Spleen (tissue), 11 donors: Measurements from ENCODE around the gene PIF1. TPM values are rescaled to one million over a fixed set of nuclear protein-coding genes. Genes with fewer than 3 reads are reported as not detected.

Experiments
- DNase-seq: peaks from one replicate; pipeline ENCODE4 v3.0.0-alpha.2; 2020
- H3K27ac ChIP-seq, 8 donors: fragments of 200-600 bp; sonication (generic) in 7 of 8; 1 replicate in 4 of 8; 2 replicates in 4 of 8; pipeline versions ENCODE4 v1.5.0 to v1.8.0; 2016 to 2021; ENCODE audit warnings: inconsistent platforms in 4 of 8, mild to moderate bottlenecking in 4 of 8, moderate library complexity in 1 of 8
- H3K27me3 ChIP-seq, 7 donors: fragments of 200-600 bp; sonication (generic) in 6 of 7; replicated peaks in 1 of 7; 1 replicate in 4 of 7; 2 replicates in 3 of 7; pipeline versions ENCODE4 v1.5.0 to v1.8.0; 2016 to 2021; ENCODE audit warnings: inconsistent platforms in 3 of 7, mild to moderate bottlenecking in 1 of 7
- H3K36me3 ChIP-seq, 6 donors: fragments of 200-600 bp; sonication (generic) in 5 of 6; 1 replicate in 4 of 6; 2 replicates in 2 of 6; pipeline versions ENCODE4 v1.5.0 to v1.8.0; 2016 to 2021; ENCODE audit warnings: inconsistent platforms in 2 of 6
- H3K4me1 ChIP-seq, 6 donors: fragments of 200-600 bp; sonication (generic) in 5 of 6; 1 replicate in 3 of 6; 2 replicates in 3 of 6; pipeline versions ENCODE4 v1.5.0 to v1.8.0; 2016 to 2021; ENCODE audit warnings: inconsistent platforms in 3 of 6
- H3K4me3 ChIP-seq, 8 donors: fragments of 200-600 bp; sonication (generic) in 7 of 8; 1 replicate in 4 of 8; 2 replicates in 4 of 8; pipeline versions ENCODE4 v1.5.0 to v1.8.0; 2016 to 2021; ENCODE audit warnings: inconsistent platforms in 4 of 8, mild to moderate bottlenecking in 4 of 8, moderate library complexity in 2 of 8
- H3K9me3 ChIP-seq, 8 donors: fragments of 200-600 bp; sonication (generic) in 7 of 8; 1 replicate in 4 of 8; 2 replicates in 4 of 8; pipeline versions ENCODE4 v1.5.0 to v1.8.0; 2016 to 2021; ENCODE audit warnings: inconsistent platforms in 4 of 8
- POLR2A ChIP-seq, 3 donors: fragments of 450-650 bp; IDR thresholded peaks; one replicate each; pipeline ENCODE4 v1.5.1; 2017; ENCODE audit warnings: antibody characterized with exemption in 3 of 3, mild to moderate bottlenecking in 1 of 3
- POLR2AphosphoS5 ChIP-seq, 3 donors: sonication (generic); formaldehyde crosslinking; IDR thresholded peaks; one replicate each; pipeline ENCODE4 v1.5.1; 2017; ENCODE audit warnings: antibody characterized with exemption in 3 of 3
- WGBS, 5 donors: extraction: QIAGEN DNeasy Blood & Tissue Kit in 3 of 5; methylation state at CpG; one replicate each; pipeline versions ENCODE4 v1.1.5 to v1.1.7; 2013 to 2018; 5-methylcytosine and 5-hydroxymethylcytosine counted together
- intact Hi-C: fragments of 100-400 bp; cut with DNase I; formaldehyde crosslinking; loops from one replicate; pipeline ENCODE4 v1.15.0; 2023; ENCODE audit warnings: low total_unique reads
- polyA plus RNA-seq, 3 donors: library from polyadenylated mRNA; stranded (reverse); fragments of 200-250 nt; gene quantifications; one replicate each; pipeline ENCODE4 v1.2.1, GENCODE V29; 2013
- total RNA-seq, 7 donors: library from RNA; depleted of rRNA in 3 of 7; stranded (reverse); fragments of >200 nt in 3 of 7; fragmentation: NEBNext Ultra II Directional in 4 of 7; extraction: Animal tissue kit (Norgen Biotek cat#: 25700) in 4 of 7; gene quantifications; one replicate each; pipeline versions ENCODE4 v1.1.0 to v1.2.1, GENCODE V29; 2016 to 2021
- TF ChIP-seq, protein P1 (sequence below), 11 experiments: fragments of 200-600 bp in 7 of 11; fragments of 450-650 bp in 4 of 11; sonication (generic) in 4 of 11; IDR thresholded peaks in 8 of 11; conservative IDR thresholded peaks in 3 of 11; 1 replicate in 7 of 11; 2 replicates in 4 of 11; pipeline versions ENCODE4 v1.4.0 to v1.8.0; 2016 to 2021; ENCODE audit warnings: antibody characterized with exemption in 11 of 11, inconsistent platforms in 4 of 11, mild to moderate bottlenecking in 1 of 11
- donor health status: healthy with polysubstance abuse.
- donor health status: DM: no; HTN: no; CAD: no; lungs with moderate emphysema.
- donor health status: DM: no; HTN: no; CAD: no.
- donor health status: Bipolar disorder and iron deficiency.
- donor health status: healthy.
- donor health status: DM: no; HTN: no; CAD: no.
- donor health status: DM: yes; HTN: yes; CAD: no.

PIF1 gene
- total and polyA plus RNA-seq, 10 donors: 3.8 to 10.3 (median 6.8) TPM

DNA sequence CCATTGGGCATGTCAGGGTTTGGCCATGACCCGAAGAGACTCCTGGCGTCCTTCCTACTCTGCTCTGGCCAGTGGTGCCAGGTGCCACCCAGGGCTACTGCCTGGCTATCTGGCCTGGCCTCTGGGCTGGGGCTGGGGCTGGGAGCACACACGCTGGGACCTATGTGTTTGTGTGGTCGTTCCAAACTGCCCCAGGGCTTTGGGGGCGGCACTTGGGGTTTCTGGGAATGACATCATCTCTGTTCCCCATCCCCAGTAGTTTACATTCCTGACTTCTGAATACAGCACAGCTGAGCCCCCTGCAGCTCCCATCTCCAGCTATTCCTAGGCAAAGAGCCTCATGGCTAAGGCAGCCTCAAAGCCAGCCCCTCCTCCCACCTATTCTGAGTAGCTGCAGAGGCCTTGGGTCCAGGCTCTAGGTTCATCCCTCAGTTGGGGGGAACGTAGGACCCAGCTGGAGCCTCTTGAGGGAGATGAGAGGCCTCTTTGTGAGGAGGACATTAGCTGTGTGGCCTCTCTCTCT lies 40.6 kb upstream of the PIF1 start:
- Histone ChIP-seq H3K27me3 (no peaks in the 10 kb centered on the region), H3K27ac (peak overlapping the region; percentile 29 to 99 (median 80)), H3K4me3 (no peak overlapping the region), H3K4me1 (peaks cover 18 to 99% (median 80%) of the 10 kb centered on the region in 6 donors), H3K36me3 (peaks cover 6 to 97% (median 61%) of the 10 kb centered on the region in 6 donors), H3K9me3 (no peaks in the 10 kb centered on the region)
- DNase-seq: no peak
- TF ChIP-seq, protein P1, sequence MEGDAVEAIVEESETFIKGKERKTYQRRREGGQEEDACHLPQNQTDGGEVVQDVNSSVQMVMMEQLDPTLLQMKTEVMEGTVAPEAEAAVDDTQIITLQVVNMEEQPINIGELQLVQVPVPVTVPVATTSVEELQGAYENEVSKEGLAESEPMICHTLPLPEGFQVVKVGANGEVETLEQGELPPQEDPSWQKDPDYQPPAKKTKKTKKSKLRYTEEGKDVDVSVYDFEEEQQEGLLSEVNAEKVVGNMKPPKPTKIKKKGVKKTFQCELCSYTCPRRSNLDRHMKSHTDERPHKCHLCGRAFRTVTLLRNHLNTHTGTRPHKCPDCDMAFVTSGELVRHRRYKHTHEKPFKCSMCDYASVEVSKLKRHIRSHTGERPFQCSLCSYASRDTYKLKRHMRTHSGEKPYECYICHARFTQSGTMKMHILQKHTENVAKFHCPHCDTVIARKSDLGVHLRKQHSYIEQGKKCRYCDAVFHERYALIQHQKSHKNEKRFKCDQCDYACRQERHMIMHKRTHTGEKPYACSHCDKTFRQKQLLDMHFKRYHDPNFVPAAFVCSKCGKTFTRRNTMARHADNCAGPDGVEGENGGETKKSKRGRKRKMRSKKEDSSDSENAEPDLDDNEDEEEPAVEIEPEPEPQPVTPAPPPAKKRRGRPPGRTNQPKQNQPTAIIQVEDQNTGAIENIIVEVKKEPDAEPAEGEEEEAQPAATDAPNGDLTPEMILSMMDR (IDR thresholded peaks at IDR 0.05 in 8 of 11, conservative IDR thresholded peaks at IDR 0.05 in 3 of 11): no peak
- TF ChIP-seq POLR2AphosphoS5 (IDR thresholded peaks at IDR 0.05): peak; percentile 57 to 84 (median 81)
- 38 to 75% (median 70%) methylated on average over 1 to 6 of the region's 6 CpGs for WGBS, 5 donors
- intact Hi-C loops: no loop called here

DNA sequence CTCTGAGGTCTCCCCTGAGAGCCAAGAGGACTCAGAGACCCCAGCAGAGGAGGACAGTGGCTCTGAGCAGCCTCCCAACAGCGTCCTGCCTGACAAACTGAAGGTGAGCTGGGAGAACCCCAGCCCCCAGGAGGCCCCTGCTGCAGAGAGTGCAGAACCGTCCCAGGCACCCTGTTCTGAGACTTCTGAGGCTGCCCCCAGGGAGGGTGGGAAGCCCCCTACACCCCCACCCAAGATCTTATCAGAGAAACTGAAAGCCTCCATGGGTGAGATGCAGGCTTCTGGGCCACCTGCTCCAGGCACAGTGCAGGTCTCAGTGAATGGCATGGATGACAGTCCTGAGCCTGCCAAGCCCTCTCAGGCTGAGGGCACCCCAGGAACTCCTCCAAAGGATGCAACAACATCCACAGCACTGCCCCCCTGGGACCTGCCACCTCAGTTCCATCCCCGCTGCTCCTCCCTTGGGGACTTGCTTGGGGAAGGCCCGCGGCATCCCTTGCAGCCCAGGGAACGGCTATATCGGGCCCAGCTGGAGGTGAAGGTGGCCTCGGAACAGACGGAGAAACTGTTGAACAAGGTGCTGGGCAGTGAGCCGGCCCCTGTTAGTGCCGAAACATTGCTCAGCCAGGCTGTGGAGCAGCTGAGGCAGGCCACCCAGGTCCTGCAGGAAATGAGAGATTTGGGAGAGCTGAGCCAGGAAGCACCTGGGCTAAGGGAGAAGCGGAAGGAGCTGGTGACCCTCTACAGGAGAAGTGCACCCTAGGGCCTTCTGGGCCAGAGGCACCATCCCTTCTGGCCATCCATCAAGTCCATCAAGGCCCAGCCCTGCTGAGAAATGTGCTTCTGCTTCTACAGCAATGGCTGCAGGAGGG lies 39.9 kb upstream of the PIF1 start:
- intact Hi-C loops: no loop called here
- Histone ChIP-seq H3K9me3 (no peaks in the 10 kb centered on the region), H3K27ac (peak overlapping the region; percentile 5 to 99 (median 80)), H3K27me3 (no peaks in the 10 kb centered on the region), H3K36me3 (peaks cover 9 to 100% (median 68%) of the 10 kb centered on the region in 6 donors), H3K4me3 (no peak overlapping the region), H3K4me1 (peaks cover 21 to 99% (median 82%) of the 10 kb centered on the region in 6 donors)
- WGBS, 5 donors: 63 to 83% (median 67%) methylated on average over 11 to 12 of the region's 12 CpGs
- DNase-seq: no peak
- TF ChIP-seq POLR2AphosphoS5 (IDR thresholded peaks at IDR 0.05): peak in 2 of 3 donors; percentile 86 to 89
- TF ChIP-seq POLR2A (IDR thresholded peaks at IDR 0.05): no peak
- TF ChIP-seq, protein P1 (IDR thresholded peaks at IDR 0.05 in 8 of 11, conservative IDR thresholded peaks at IDR 0.05 in 3 of 11): no peak

DNA sequence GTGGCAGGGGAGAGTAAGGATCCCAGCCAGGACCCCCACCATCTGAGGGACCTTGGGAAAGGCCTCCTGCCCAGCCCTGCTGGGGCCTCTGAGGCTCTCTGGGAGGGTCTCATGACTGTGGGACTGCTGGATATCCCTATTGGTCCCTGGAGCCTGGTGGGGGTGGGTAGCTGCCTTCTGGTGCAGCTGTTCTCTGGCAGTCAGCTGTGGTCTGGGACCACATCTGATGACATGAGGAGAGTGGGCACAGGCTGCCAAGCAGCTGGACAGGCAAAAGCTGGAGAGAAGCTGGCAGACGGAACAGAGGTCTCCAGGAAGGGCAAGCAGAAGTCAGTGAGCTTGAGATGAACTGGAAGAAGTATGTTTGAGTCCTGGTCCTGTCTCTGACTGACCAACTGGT lies 38.6 kb upstream of the PIF1 start:
- H3K9me3 ChIP-seq: no peaks in the 10 kb centered on the region
- TF ChIP-seq, protein P1 (IDR thresholded peaks at IDR 0.05 in 8 of 11, conservative IDR thresholded peaks at IDR 0.05 in 3 of 11): no peak
- TF ChIP-seq POLR2AphosphoS5 (IDR thresholded peaks at IDR 0.05) (peak in 2 of 3 donors; percentile 36 to 47), POLR2A (IDR thresholded peaks at IDR 0.05) (no peak)
- H3K4me3 ChIP-seq: no peak overlapping the region
- WGBS, 5 donors: 50 to 72% (median 64%) methylated on average over 1 of the region's 1 CpG
- intact Hi-C loops: no loop called here
- peaks cover 9 to 100% (median 81%) of the 10 kb centered on the region in 6 donors for H3K36me3 ChIP-seq
- H3K27me3 ChIP-seq: no peaks in the 10 kb centered on the region
- H3K4me1 ChIP-seq: peaks cover 22 to 99% (median 82%) of the 10 kb centered on the region in 6 donors
- DNase-seq: no peak
- H3K27ac ChIP-seq: peak overlapping the region; percentile 22 to 99 (median 80)

DNA sequence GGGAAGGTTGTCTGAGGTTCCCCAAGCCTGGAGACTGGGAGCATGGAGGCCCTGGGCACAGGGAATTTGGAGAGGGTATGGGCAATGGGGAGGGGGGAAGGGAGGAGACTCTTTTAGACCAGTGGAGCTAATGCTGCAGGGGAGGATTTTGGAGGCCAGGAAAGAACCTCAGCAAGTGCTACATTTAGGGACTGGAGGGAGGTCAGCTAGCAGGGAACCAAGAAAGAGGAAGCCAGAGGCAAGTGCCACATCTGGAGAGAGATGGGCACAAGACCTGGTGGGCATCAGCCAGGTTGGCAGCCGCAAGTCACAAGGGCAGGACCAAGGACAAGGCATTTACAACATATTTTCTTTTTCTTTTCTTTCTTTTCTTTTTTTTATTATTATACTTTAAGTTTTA lies 37.0 kb upstream of the PIF1 start:
- 65 to 93% (median 86%) methylated on average over 1 of the region's 1 CpG for WGBS, 5 donors
- intact Hi-C loops: no loop called here
- DNase-seq: no peak
- H3K36me3 ChIP-seq: peaks cover 9 to 100% (median 84%) of the 10 kb centered on the region in 6 donors
- H3K27me3 ChIP-seq: no peaks in the 10 kb centered on the region
- peaks cover 37 to 100% (median 90%) of the 10 kb centered on the region in 6 donors for H3K4me1 ChIP-seq
- H3K4me3 ChIP-seq: no peak overlapping the region
- TF ChIP-seq, protein P1 (IDR thresholded peaks at IDR 0.05 in 8 of 11, conservative IDR thresholded peaks at IDR 0.05 in 3 of 11): no peak
- peak in 1 of 3 donors; percentile 1 for TF ChIP-seq POLR2AphosphoS5 (IDR thresholded peaks at IDR 0.05)
- H3K27ac ChIP-seq: peak overlapping the region in 7 of 8 donors; percentile 5 to 99 (median 85)
- H3K9me3 ChIP-seq: no peaks in the 10 kb centered on the region
